WTC11 (cell line): Measurements from ENCODE around the gene HNF1A.

Experiments used
- CTCF ChIP-seq: fragments of 200-600 bp; IDR thresholded peaks from 2 replicates; pipeline ENCODE4 v1.8.0; 2022; ENCODE audit warnings: antibody characterized with exemption
- ELF4 ChIP-seq: sonication (generic); formaldehyde crosslinking; IDR thresholded peaks from 2 replicates; pipeline ENCODE4 v1.8.1; 2022; ENCODE audit warnings: low read depth, mild to moderate bottlenecking, moderate library complexity, missing genetic modification reagents
- NFE2L1 ChIP-seq: sonication (generic); formaldehyde crosslinking; IDR thresholded peaks from 2 replicates; pipeline ENCODE4 v1.8.1; 2023; ENCODE audit warnings: missing genetic modification reagents
- STAT6 ChIP-seq: sonication (generic); formaldehyde crosslinking; conservative IDR thresholded peaks from 2 replicates; pipeline ENCODE4 v1.8.1; 2023; ENCODE audit warnings: mild to moderate bottlenecking, low read depth, missing genetic modification reagents, moderate library complexity

GRCh38 chr12:121043067-121043466, 64.7 kb downstream of the HNF1A start:
- TF ChIP-seq CTCF (no peak), STAT6 (CRISPR knock-in tag) (no peak), ELF4 (no peak), NFE2L1 (CRISPR knock-in tag) (no peak)
